Activated naive CD4-positive, alpha-beta T cell treated with anti-CD3 and anti-CD28 coated beads, Interleukin-2, amount 50 U/mL, for 24 hours (primary cell): ENCODE measurements around the gene GRIK5.

Experiments
- H3K27ac Mint-ChIP-seq: one replicate; pipeline ENCODE4 v1.8.0; 2021; ENCODE audit warnings: mild to moderate bottlenecking, mixed read lengths
- H3K27me3 Mint-ChIP-seq: one replicate; pipeline ENCODE4 v1.8.0; 2021; ENCODE audit warnings: mixed read lengths
- H3K36me3 Mint-ChIP-seq: one replicate; pipeline ENCODE4 v1.8.0; 2021; ENCODE audit warnings: mixed read lengths
- H3K4me1 Mint-ChIP-seq: one replicate; pipeline ENCODE4 v1.8.0; 2021; ENCODE audit warnings: mixed read lengths
- H3K4me3 Mint-ChIP-seq: one replicate; pipeline ENCODE4 v1.8.0; 2021; ENCODE audit warnings: mild to moderate bottlenecking, mixed read lengths
- H3K9me3 Mint-ChIP-seq: one replicate; pipeline ENCODE4 v1.8.0; 2021; ENCODE audit warnings: mixed read lengths

GRIK5 gene

GRCh38 chr19:41956621-41957020 lies 113.4 kb downstream of the GRIK5 start:
- Mint-ChIP-seq H3K9me3 (no peaks in the 10 kb centered on the region), H3K27ac (no peak overlapping the region), H3K4me3 (no peak overlapping the region), H3K36me3 (no peaks in the 10 kb centered on the region), H3K4me1 (peaks cover 20% of the 10 kb centered on the region), H3K27me3 (no peaks in the 10 kb centered on the region)

GRCh38 chr19:41955521-41955920 lies 114.5 kb downstream of the GRIK5 start:
- Mint-ChIP-seq H3K9me3 (no peaks in the 10 kb centered on the region), H3K27ac (no peak overlapping the region)

GRCh38 chr19:41951686-41952172 lies 118.3 kb downstream of the GRIK5 start:
- Mint-ChIP-seq H3K36me3 (no peaks in the 10 kb centered on the region), H3K4me1 (peaks cover 23% of the 10 kb centered on the region), H3K9me3 (no peaks in the 10 kb centered on the region), H3K4me3 (no peak overlapping the region), H3K27me3 (no peaks in the 10 kb centered on the region), H3K27ac (peak overlapping the region; percentile 70)

More at GRCh38 chr19:41955521-41955920, 114.5 kb downstream of the GRIK5 start:
- Mint-ChIP-seq H3K4me1 (peaks cover 25% of the 10 kb centered on the region), H3K36me3 (no peaks in the 10 kb centered on the region), H3K27me3 (no peaks in the 10 kb centered on the region), H3K4me3 (no peak overlapping the region)
